ENCODE data around the gene B3GNT5. TPM values are rescaled to one million over a fixed set of nuclear protein-coding genes. Genes with fewer than 3 reads are reported as not detected.

B3GNT5 gene
- polyA plus RNA-seq, 3 donors, result 2.3 to 12.1 (median 6.3) TPM

DNA sequence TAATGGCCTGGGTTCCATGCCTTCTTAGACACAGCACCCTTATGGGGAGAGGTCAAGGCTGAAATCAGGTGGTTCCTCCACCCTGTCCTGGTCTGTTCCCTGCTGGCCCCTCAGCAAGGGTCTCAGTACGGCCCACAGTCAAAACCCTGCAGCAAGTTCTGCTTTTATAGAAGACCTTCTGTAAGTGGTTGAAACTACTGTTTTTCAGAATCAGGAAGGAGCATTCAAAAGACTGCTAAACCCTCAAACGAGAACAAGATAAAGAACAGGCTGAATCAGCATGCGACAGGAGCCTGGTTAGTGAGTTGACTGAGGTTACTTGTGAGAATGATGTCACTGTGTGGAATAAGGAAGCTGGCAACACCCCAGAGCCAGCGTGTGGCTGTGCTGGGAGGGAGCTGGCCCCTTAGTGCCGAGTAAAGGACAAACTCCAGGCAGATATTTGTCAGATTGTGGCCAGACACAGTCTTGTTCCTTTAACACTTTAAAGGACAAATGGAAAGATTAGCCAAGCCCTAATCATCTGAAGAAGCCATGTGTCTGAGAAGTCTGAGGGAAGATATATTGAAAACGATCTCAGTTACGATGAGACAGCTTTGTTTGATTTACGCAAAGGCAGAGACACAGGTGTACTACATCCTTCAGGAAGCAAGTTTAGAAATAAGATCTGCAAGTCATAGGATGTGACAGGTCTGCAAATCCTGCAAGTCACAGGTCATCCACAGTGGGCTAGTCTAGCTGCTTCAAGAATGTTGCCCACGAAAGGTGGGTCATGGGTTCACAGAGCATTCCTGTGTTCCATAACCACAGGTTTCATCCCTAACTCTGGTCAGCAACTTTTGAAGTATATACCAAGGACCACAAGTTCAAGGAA is 54.0 kb downstream of the B3GNT5 start:
- 41% methylated on average over 9 of the region's 9 CpGs for WGBS, 3 donors
- no peak overlapping the region for H3K27ac ChIP-seq (ENCODE audit: low read depth, low read length)

- 70 to 98% (median 94%) methylated on average over 2 of the region's 2 CpGs for WGBS, 3 donors
- no peak overlapping the region for H3K27ac ChIP-seq (ENCODE audit: low read depth, low read length)
These were observed 54.7 kb downstream of the B3GNT5 start for GRCh38 chr3:183307749-183308148.

DNA sequence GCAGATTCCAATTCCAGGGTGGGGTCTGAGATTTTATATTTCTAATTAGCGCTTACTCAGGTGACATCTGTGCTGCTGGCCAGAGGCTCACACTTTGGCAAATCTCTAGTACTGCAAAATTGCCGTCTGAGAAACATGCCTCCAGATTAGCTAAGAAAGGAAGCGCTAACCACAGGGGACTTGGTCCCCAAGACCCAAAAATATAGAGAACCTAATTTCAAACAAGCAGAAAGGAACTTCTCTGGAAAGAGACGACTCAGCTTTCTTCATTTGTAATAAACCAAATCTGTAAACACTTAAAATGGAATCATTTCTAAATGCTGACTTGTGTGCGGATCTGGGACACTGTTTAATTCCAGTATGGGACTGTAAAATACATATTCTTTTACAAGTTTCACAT is 55.7 kb downstream of the B3GNT5 start:
- 60 to 82% (median 61%) methylated on average over 5 of the region's 5 CpGs for WGBS, 3 donors
- no peak overlapping the region for H3K27ac ChIP-seq (ENCODE audit: low read depth, low read length)

DNA sequence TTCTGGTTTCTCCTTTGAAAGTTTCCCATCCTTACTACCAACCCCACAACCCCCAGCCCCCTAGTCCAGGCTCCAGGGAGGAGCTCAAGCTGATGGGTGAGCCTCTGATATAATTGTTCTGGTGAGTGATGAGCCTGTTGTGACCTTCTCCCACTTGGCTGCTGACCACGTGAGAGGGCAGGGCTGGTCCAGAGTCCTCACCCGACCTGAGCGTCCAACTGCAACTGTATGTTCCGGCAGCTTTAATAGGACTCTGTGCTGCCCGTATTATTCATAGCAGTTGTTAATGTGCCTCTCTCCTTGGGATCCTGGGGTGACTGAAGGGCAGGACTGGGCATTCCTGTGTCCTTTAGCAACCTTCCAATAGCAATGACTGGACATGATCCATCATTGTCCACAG is 56.2 kb downstream of the B3GNT5 start:
- WGBS, 3 donors, result 58 to 67% (median 59%) methylated on average over 5 of the region's 5 CpGs

DNA sequence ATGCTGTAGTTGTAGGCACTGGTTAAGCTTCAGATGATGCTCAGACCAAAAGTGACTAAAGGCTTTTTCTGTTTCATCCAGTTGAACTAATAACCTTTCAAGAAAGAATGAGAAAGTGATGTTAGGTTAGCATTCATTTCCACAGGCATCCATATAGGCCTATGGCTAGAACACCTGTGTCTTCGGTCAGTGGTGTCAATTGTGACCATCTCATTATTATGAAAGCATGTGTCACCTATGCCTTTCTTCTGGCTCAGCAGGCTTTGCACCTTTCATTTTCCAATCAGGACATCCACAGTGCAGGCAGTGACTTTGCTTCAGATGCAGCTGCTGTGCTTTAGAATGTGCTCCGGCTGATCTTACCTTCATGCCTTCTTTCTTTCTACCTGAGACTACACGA is 57.9 kb downstream of the B3GNT5 start:
- WGBS, 3 donors, result 91 to 98% (median 95%) methylated on average over 3 of the region's 3 CpGs
- H3K27ac ChIP-seq (ENCODE audit: low read depth, low read length), result no peak overlapping the region

More for the DNA sequence above, 56.2 kb downstream of the B3GNT5 start:
- no peak overlapping the region for H3K27ac ChIP-seq (ENCODE audit: low read depth, low read length)

- 91 to 95% (median 95%) methylated on average over 2 of the region's 2 CpGs for WGBS, 3 donors
- H3K27ac ChIP-seq (ENCODE audit: low read depth, low read length), result no peak overlapping the region
These were observed 59.4 kb downstream of the B3GNT5 start for GRCh38 chr3:183312433-183312832.

DNA sequence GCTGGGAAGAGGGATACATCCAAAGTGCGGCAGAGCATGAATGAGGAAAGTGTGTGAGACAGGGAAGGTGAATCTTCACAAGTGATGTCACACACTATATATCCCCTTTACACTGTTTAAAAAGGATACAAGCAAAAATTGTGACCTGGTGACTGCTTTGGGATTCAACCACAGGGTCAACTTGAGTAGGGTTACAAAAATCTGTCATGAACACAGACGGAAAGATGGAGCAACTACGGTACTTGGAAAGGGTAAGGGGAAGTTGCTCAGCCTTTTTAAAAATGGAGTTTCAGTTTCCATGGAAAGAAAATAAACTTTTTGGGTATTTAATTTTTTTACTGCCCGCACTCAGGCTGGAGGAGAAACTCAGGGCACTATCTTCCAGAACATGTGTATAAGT is 60.3 kb downstream of the B3GNT5 start:
- H3K27ac ChIP-seq (ENCODE audit: low read depth, low read length), result no peak overlapping the region

DNA sequence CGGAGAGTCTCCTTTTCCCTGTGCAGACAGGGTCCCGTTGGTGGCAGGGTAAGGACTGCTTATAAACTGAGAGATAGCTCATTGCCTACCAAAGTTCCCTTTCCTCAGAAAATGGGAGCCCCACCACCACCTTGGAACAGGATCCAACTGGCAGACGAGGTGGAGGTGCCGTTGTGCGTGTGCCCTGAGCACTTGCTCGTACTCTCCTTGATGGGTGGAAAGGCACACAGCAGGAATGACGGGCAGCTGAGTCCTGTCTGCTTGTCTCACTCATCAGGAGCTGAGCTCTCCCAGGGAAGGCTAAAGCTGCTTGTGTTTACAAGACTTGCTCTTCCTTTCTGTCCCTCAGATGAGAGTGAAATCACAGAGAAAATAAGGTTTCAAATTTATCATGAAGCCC is 60.7 kb downstream of the B3GNT5 start:
- no peak overlapping the region for H3K27ac ChIP-seq (ENCODE audit: low read depth, low read length)
- WGBS, 3 donors, result 69 to 77% (median 76%) methylated on average over 7 of the region's 7 CpGs

More for the DNA sequence above, 60.3 kb downstream of the B3GNT5 start:
- WGBS, 3 donors, result 70 to 97% (median 79%) methylated on average over 4 of the region's 4 CpGs

GRCh38 chr3:183315739-183316138 is 62.7 kb downstream of the B3GNT5 start:
- WGBS, 3 donors, result 91 to 95% (median 94%) methylated on average over 8 of the region's 8 CpGs
- H3K27ac ChIP-seq (ENCODE audit: low read depth, low read length), result no peak overlapping the region

GRCh38 chr3:183317271-183317670 is 64.2 kb downstream of the B3GNT5 start:
- WGBS, 3 donors, result 74 to 93% (median 92%) methylated on average over 8 of the region's 8 CpGs
- H3K27ac ChIP-seq (ENCODE audit: low read depth, low read length), result no peak overlapping the region

- WGBS, 3 donors, result 66 to 90% (median 85%) methylated on average over 10 of the region's 10 CpGs
- no peak overlapping the region for H3K27ac ChIP-seq (ENCODE audit: low read depth, low read length)
These were observed 65.1 kb downstream of the B3GNT5 start for GRCh38 chr3:183317886-183318865.

DNA sequence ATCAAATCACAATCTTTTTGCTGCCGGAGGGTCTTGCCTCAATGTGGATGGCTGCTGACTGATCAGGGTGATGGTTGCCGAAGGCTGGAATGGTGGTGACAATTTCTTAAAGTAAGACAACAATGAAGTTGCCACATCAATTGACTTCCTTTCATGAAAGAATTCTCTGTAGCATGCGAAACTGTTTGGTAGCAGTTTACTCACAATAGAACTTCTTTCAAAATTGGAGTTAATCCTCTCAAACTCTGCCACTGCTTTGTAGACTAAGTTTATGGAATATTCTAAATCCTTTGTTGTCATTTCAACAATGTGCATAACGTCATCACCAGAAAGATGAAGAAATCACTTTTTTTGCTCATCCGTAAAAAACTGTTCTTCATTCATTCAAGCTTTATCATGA is 65.8 kb downstream of the B3GNT5 start:
- H3K27ac ChIP-seq (ENCODE audit: low read depth, low read length), result no peak overlapping the region
- 64 to 84% (median 70%) methylated on average over 5 of the region's 5 CpGs for WGBS, 3 donors

GRCh38 chr3:183319371-183319770 is 66.3 kb downstream of the B3GNT5 start:
- no peak overlapping the region for H3K27ac ChIP-seq (ENCODE audit: low read depth, low read length)

Other genes starting within 250 kb of the B3GNT5 start
- 10 to 100 TPM; 57.8 to 68.7 (median 59.4) TPM for gene MCCC1, start 153.8 kb upstream of the B3GNT5 start, polyA plus RNA-seq
- gene LAMP3, start 90.5 kb upstream of the B3GNT5 start, polyA plus RNA-seq, result 1 to 10 TPM in 1 of 3 donors, under 1 TPM in 1, not detected in 1; 0.13 to 2.4 TPM
- under 1 TPM; 0.06 to 0.22 (median 0.12) TPM for gene MCF2L2, start 175.4 kb downstream of the B3GNT5 start, polyA plus RNA-seq